Pancreas (tissue), 10 donors: ENCODE results near the gene ZBTB8A. TPM values are rescaled to one million over a fixed set of nuclear protein-coding genes. Genes with fewer than 3 reads are reported as not detected.
A peak's percentile ranks its signal among the peaks of the same experiment; 100 is the strongest.

Experiments
- ATAC-seq, 4 donors: fragments of 200-7000 bp; cut with Tn5 transposase; one replicate each; pipeline versions ENCODE4 v1.8.0 to v1.9.1; 2020; ENCODE audit warnings: mild to moderate bottlenecking in 4 of 4, moderate library complexity in 4 of 4
- DNase-seq, 6 donors: peaks; one replicate each; pipeline ENCODE4 v3.0.0-alpha.2; 2020
- FAIRE-seq: peaks from 2 replicates; lab custom pipeline; 2012; peaks lifted over from hg19 to GRCh38; lab: Jason Lieb, UNC
- H3K27ac ChIP-seq, 4 donors: fragments of 200-600 bp; sonication (generic); 1 replicate in 3 of 4; 2 replicates in 1 of 4; pipeline versions ENCODE4 v1.5.0 to v1.8.0; 2020
- H3K27me3 ChIP-seq, 4 donors: fragments of 200-600 bp; one replicate each; pipeline ENCODE4 v1.8.0; 2021
- H3K36me3 ChIP-seq, 3 donors: fragments of 200-600 bp; sonication (generic) in 1 of 3; one replicate each; pipeline versions ENCODE4 v1.5.0 to v1.8.0; 2020 to 2021
- H3K4me1 ChIP-seq, 3 donors: fragments of 200-600 bp; one replicate each; pipeline ENCODE4 v1.8.0; 2021
- H3K4me3 ChIP-seq, 4 donors: fragments of 200-600 bp; sonication (generic) in 2 of 4; one replicate each; pipeline versions ENCODE4 v1.5.0 to v1.8.0; 2020 to 2021
- H3K9me3 ChIP-seq, 4 donors: fragments of 200-600 bp; one replicate each; pipeline ENCODE4 v1.8.0; 2021
- WGBS, 2 donors: extraction: QIAGEN DNeasy Blood & Tissue Kit; methylation state at CpG; one replicate each; pipeline ENCODE4 v1.1.7; 2013; 5-methylcytosine and 5-hydroxymethylcytosine counted together
- intact Hi-C, 3 donors: fragments of 100-400 bp; cut with DNase I; formaldehyde crosslinking; loops; one replicate each; pipeline versions ENCODE4 v1.11.1 to v1.14.2; 2022
- polyA plus RNA-seq, 2 donors: library from polyadenylated mRNA; stranded (reverse); fragments of 200-250 nt; gene quantifications; one replicate each; pipeline ENCODE4 v1.2.3, GENCODE V29; 2013
- total RNA-seq, 6 donors: library from RNA; stranded (reverse); fragmentation: NEBNext Ultra II Directional in 4 of 6; extraction: Animal tissue kit (Norgen Biotek cat#: 25700) in 4 of 6; gene quantifications; one replicate each; pipeline versions ENCODE4 v1.2.1 to v1.2.4, GENCODE V29; 2021 to 2023
- TF ChIP-seq, protein P1 (sequence below), 4 donors: fragments of 200-600 bp; sonication (generic) in 3 of 4; IDR thresholded peaks; one replicate each; pipeline versions ENCODE4 v1.5.0 to v1.8.0; 2021; ENCODE audit warnings: antibody characterized with exemption in 4 of 4
- donor health status: healthy with polysubstance abuse.
- donor health status: DM: no; HTN: no; CAD: no; lungs with moderate emphysema.
- donor health status: DM: no; HTN: no; CAD: no.
- donor health status: control.
- donor health status: control.
- donor health status: Bipolar disorder and iron deficiency.
- donor health status: DM: yes; HTN: yes; CAD: no.
- donor health status: DM: no; HTN: no; CAD: no.
- donor health status: DM: no; HTN: no; CAD: no.
- donor health status: DM: yes; HTN: yes; CAD: no.

Gene ZBTB8A
- total and polyA plus RNA-seq, 8 donors, result 1.3 to 5.2 (median 3.2) TPM

DNA sequence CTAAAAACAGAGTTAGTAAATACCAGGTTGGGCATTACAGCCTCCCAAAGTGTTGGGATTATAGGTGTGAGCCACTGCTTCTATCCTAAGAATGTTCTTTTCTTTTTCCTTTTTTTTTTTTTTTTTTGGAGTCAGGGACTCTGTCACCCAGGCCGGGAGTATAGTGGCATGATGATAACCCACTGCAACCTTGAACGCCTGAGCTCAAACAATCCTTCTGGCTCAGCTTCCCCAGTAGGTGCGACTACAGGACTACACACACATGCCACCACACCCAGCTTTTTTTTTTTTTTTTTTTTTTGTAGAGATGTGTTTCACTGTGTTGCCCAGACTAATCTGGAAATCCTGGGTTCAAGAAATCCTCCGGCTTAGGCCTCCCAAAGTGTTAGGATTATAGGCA is 105.2 kb downstream of the ZBTB8A start:
- DNase-seq (no peak), ATAC-seq (peak in 3 of 4 donors; percentile 40 to 82 (median 70)), FAIRE-seq (no peak)
- H3K27me3 ChIP-seq, result no peaks in the 10 kb centered on the region
- H3K4me3 ChIP-seq, result no peak overlapping the region
- H3K9me3 ChIP-seq, result no peaks in the 10 kb centered on the region
- H3K36me3 ChIP-seq, result no peaks in the 10 kb centered on the region
- intact Hi-C loops, result no loop called here
- H3K4me1 ChIP-seq, result peaks cover 0 to 3% (median 0%) of the 10 kb centered on the region in 3 donors
- no peak overlapping the region for H3K27ac ChIP-seq
- WGBS, 2 donors, result 38 to 49% methylated on average over 4 of the region's 4 CpGs
- TF ChIP-seq, protein P1, sequence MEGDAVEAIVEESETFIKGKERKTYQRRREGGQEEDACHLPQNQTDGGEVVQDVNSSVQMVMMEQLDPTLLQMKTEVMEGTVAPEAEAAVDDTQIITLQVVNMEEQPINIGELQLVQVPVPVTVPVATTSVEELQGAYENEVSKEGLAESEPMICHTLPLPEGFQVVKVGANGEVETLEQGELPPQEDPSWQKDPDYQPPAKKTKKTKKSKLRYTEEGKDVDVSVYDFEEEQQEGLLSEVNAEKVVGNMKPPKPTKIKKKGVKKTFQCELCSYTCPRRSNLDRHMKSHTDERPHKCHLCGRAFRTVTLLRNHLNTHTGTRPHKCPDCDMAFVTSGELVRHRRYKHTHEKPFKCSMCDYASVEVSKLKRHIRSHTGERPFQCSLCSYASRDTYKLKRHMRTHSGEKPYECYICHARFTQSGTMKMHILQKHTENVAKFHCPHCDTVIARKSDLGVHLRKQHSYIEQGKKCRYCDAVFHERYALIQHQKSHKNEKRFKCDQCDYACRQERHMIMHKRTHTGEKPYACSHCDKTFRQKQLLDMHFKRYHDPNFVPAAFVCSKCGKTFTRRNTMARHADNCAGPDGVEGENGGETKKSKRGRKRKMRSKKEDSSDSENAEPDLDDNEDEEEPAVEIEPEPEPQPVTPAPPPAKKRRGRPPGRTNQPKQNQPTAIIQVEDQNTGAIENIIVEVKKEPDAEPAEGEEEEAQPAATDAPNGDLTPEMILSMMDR (IDR thresholded peaks at IDR 0.05), result no peak

- Histone ChIP-seq H3K27me3 (no peaks in the 10 kb centered on the region), H3K9me3 (no peaks in the 10 kb centered on the region), H3K4me1 (peaks cover 4 to 10% (median 5%) of the 10 kb centered on the region in 3 donors), H3K36me3 (no peaks in the 10 kb centered on the region), H3K27ac (no peak overlapping the region), H3K4me3 (no peak overlapping the region)
- WGBS, 2 donors, result 87 to 88% methylated on average over 6 of the region's 6 CpGs
- TF ChIP-seq, protein P1 (IDR thresholded peaks at IDR 0.05), result no peak
- FAIRE-seq (no peak), ATAC-seq (no peak), DNase-seq (no peak)
- intact Hi-C loops, result no loop called here
These were observed 108.3 kb downstream of the ZBTB8A start for GRCh38 chr1:32647308-32648134.

GRCh38 chr1:32650248-32650751 is 111.1 kb downstream of the ZBTB8A start, which contains the start of gene ZBTB8OS:
TSS of gene ZBTB8OS (minus strand) at chr1:32650550. CDS start at chr1:32650529, 21 bp downstream.
- FAIRE-seq (peak; percentile 13), ATAC-seq (peak; percentile 85 to 92 (median 86)), DNase-seq (peak; percentile 86 to 94 (median 93))
- TF ChIP-seq, protein P1 (IDR thresholded peaks at IDR 0.05), result no peak
- Histone ChIP-seq H3K4me3 (peak within 1 kb of the TSS; percentile 60 to 84 (median 72)), H3K4me1 (peaks cover 14 to 32% (median 23%) of the 10 kb centered on the region in 3 donors), H3K27me3 (no peaks in the 10 kb centered on the region), H3K27ac (peak within 1 kb of the TSS; percentile 88 to 100 (median 98)), H3K9me3 (no peaks in the 10 kb centered on the region), H3K36me3 (peaks cover 0 to 10% (median 3%) of the 10 kb centered on the region in 3 donors)
- intact Hi-C loops, result no loop called here
- 0% methylated on average over 21 of the region's 21 CpGs for WGBS, 2 donors

DNA sequence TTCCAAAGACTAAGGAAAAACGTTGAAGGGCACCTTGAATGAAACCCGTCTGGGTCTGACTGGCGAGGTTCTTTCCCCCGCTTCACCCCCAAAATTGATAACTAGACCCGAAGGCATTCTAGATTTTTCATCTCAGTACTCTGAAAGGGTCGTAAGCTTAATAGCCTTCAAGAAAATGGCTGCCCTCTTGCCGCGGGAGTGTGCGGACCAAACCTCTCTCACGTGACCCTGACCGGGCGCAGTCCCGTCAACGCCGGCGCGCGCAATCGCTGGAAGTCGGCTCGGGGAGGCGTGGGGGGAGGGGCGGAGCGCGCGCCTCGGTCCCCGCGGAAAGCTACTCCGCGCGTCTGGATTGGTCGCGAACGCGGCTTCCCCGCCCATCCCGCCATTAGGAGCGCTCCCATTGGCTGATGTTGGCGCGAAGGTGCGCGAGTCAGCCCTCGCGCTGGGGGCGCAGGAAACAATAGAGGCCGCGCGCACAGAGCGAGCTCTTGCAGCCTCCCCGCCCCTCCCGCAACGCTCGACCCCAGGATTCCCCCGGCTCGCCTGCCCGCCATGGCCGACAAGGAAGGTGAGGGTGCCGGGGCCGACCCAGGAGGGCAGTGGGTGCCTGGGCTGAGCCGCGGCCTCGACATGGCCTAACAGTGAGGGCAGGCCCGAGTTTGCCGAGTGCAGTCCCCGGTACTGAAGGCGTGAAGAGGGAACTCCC is 111.7 kb downstream of the ZBTB8A start, which contains the start of gene RBBP4:
TSS of gene RBBP4 (plus strand) at position 457 of the 709 bp plus-strand sequence. CDS start at position 556, 99 bp downstream.
- Histone ChIP-seq H3K27me3 (no peaks in the 10 kb centered on the region), H3K4me1 (peaks cover 14 to 35% (median 23%) of the 10 kb centered on the region in 3 donors), H3K4me3 (peak within 1 kb of the TSS; percentile 60 to 84 (median 72)), H3K27ac (peak within 1 kb of the TSS; percentile 88 to 100 (median 98)), H3K9me3 (no peaks in the 10 kb centered on the region), H3K36me3 (peaks cover 0 to 10% (median 3%) of the 10 kb centered on the region in 3 donors)
- 0% methylated on average over 60 to 67 of the region's 67 CpGs for WGBS, 2 donors
- ATAC-seq, result peak; percentile 92 to 96 (median 92)
- intact Hi-C loops, result no loop called here
- FAIRE-seq, result no peak
- TF ChIP-seq, protein P1 (IDR thresholded peaks at IDR 0.05), result no peak
- peak; percentile 96 to 99 (median 98) for DNase-seq
